Measurements from ENCODE around the gene SPRY4. TPM values are rescaled to one million over a fixed set of nuclear protein-coding genes. Genes with fewer than 3 reads are reported as not detected.

The SPRY4 gene
- total RNA-seq, 1 experiment from 2014 or later, result 7.7 TPM

GRCh38 chr5:142310803-142311202 is 14.0 kb downstream of the SPRY4 start:
- CTCF ChIA-PET, result no interaction called here
- Mint-ChIP-seq H3K9me3 (ENCODE audit: unreplicated experiment) (no peaks in the 10 kb centered on the region), H3K4me1 (ENCODE audit: low read depth, unreplicated experiment) (peaks cover 15% of the 10 kb centered on the region), H3K27ac (ENCODE audit: unreplicated experiment) (no peak overlapping the region), H3K27me3 (ENCODE audit: insufficient read depth, unreplicated experiment) (no peaks in the 10 kb centered on the region), H3K4me3 (ENCODE audit: unreplicated experiment) (no peak overlapping the region), H3K36me3 (ENCODE audit: insufficient read depth, unreplicated experiment) (peaks cover 17% of the 10 kb centered on the region)
- POLR2A ChIA-PET, result no interaction called here
- no peak for DNase-seq
- H3K4me1 ChIP-seq, result peaks cover 17% of the 10 kb centered on the region
- H3K27me3 ChIP-seq (replicated peaks; ENCODE audit: control insufficient read depth, insufficient read depth, low read length), result no peaks in the 10 kb centered on the region
- intact Hi-C loops (cut with micrococcal nuclease; ENCODE audit: unreplicated experiment), result no loop called here
- H3K9me3 ChIP-seq, result no peaks in the 10 kb centered on the region
- TF ChIP-seq CTCF (IDR thresholded peaks at IDR 0.05; ENCODE audit: insufficient read depth in 1 of 2, low read depth in 1 of 2, low read length in 1 of 2, severe bottlenecking in 1 of 2, unreplicated experiment in 1 of 2), result no peak
- no peak overlapping the region for H3K4me3 ChIP-seq (ENCODE audit: low read depth, low read length)
- BruUV-seq (replicated peaks), result no TSS peak
- peaks cover 2% of the 10 kb centered on the region for H3K36me3 ChIP-seq (ENCODE audit: control insufficient read depth, insufficient read depth, low read length)

GRCh38 chr5:142309747-142310318 is 15.0 kb downstream of the SPRY4 start:
- no TSS peak for BruUV-seq (replicated peaks)
- intact Hi-C loops (cut with micrococcal nuclease; ENCODE audit: unreplicated experiment), result loop anchor here (5.0 kb wide), 1 partner anchor 93 kb away; no protein-coding TSS in a partner anchor
- Mint-ChIP-seq H3K4me1 (ENCODE audit: low read depth, unreplicated experiment) (peaks cover 19% of the 10 kb centered on the region), H3K36me3 (ENCODE audit: insufficient read depth, unreplicated experiment) (peaks cover 17% of the 10 kb centered on the region), H3K4me3 (ENCODE audit: unreplicated experiment) (no peak overlapping the region), H3K27me3 (ENCODE audit: insufficient read depth, unreplicated experiment) (no peaks in the 10 kb centered on the region), H3K9me3 (ENCODE audit: unreplicated experiment) (no peaks in the 10 kb centered on the region), H3K27ac (ENCODE audit: unreplicated experiment) (no peak overlapping the region)
- H3K4me1 ChIP-seq, result peaks cover 22% of the 10 kb centered on the region
- DNase-seq, result no peak
- ChIA-PET POLR2A (no interaction called here), CTCF (no interaction called here)
- H3K9me3 ChIP-seq, result no peaks in the 10 kb centered on the region
- TF ChIP-seq CTCF (IDR thresholded peaks at IDR 0.05; ENCODE audit: insufficient read depth in 1 of 2, low read depth in 1 of 2, low read length in 1 of 2, severe bottlenecking in 1 of 2, unreplicated experiment in 1 of 2), result no peak
- H3K36me3 ChIP-seq (ENCODE audit: control insufficient read depth, insufficient read depth, low read length), result peaks cover 2% of the 10 kb centered on the region
- H3K27me3 ChIP-seq (replicated peaks; ENCODE audit: control insufficient read depth, insufficient read depth, low read length), result no peaks in the 10 kb centered on the region
- no peak overlapping the region for H3K4me3 ChIP-seq (ENCODE audit: low read depth, low read length)

- BruUV-seq (replicated peaks), result no TSS peak
- H3K36me3 ChIP-seq (ENCODE audit: control insufficient read depth, insufficient read depth, low read length), result no peaks in the 10 kb centered on the region; the same call in none of the 2 replicates
- DNase-seq, result no peak
- intact Hi-C loops (cut with micrococcal nuclease; ENCODE audit: unreplicated experiment), result loop anchor here (5.0 kb wide), 1 partner anchor 91 kb away; no protein-coding TSS in a partner anchor
- peaks cover 22% of the 10 kb centered on the region for H3K4me1 ChIP-seq
- no peak for TF ChIP-seq CTCF (IDR thresholded peaks at IDR 0.05; ENCODE audit: insufficient read depth in 1 of 2, low read depth in 1 of 2, low read length in 1 of 2, severe bottlenecking in 1 of 2, unreplicated experiment in 1 of 2)
- H3K27me3 ChIP-seq (replicated peaks; ENCODE audit: control insufficient read depth, insufficient read depth, low read length), result no peaks in the 10 kb centered on the region
- H3K9me3 ChIP-seq, result no peaks in the 10 kb centered on the region
- no peaks in the 10 kb centered on the region for H3K27me3 Mint-ChIP-seq (ENCODE audit: insufficient read depth, unreplicated experiment)
- peaks cover 17% of the 10 kb centered on the region for H3K36me3 Mint-ChIP-seq (ENCODE audit: insufficient read depth, unreplicated experiment)
- no peak overlapping the region for H3K4me3 ChIP-seq (ENCODE audit: low read depth, low read length)
- ChIA-PET POLR2A (no interaction called here), CTCF (no interaction called here)
- H3K4me1 Mint-ChIP-seq (ENCODE audit: low read depth, unreplicated experiment), result peaks cover 19% of the 10 kb centered on the region
- H3K27ac Mint-ChIP-seq (ENCODE audit: unreplicated experiment), result no peak overlapping the region
- H3K4me3 Mint-ChIP-seq (ENCODE audit: unreplicated experiment), result no peak overlapping the region
- no peaks in the 10 kb centered on the region for H3K9me3 Mint-ChIP-seq (ENCODE audit: unreplicated experiment)
These were observed 16.5 kb downstream of the SPRY4 start for GRCh38 chr5:142308358-142308757.
